GM20000 (cell line): ENCODE data around the gene DAZAP2.
"Not testable (repeated sequence)": the region's sequence is repeated elsewhere in the genome, so short reads cannot be mapped to it uniquely, and the experiment has no call there.

Experiments
- DNase-seq: peaks from one replicate; pipeline ENCODE4 v3.0.0; 2012; ENCODE audit warnings: low spot score
- CTCF ChIP-seq: IDR thresholded peaks from 2 replicates; pipeline ENCODE4 v1.5.1; 2012; ENCODE audit warnings: mild to moderate bottlenecking, control low read depth; ENCODE audit errors: extremely low read depth, missing control alignments

Gene DAZAP2

GRCh38 chr12:51217968-51218606, 20.5 kb upstream of the DAZAP2 start, which contains the start of gene POU6F1:
Gene POU6F1, minus strand, starts transcription at chr12:51218062. Its CDS starts 11,226 bp downstream, at chr12:51206836.
- DNase-seq, result peak; percentile 91
- no peak for TF ChIP-seq CTCF

GRCh38 chr12:51218607-51219161, 19.9 kb upstream of the DAZAP2 start:
- DNase-seq, result no peak

GRCh38 chr12:51219322-51219721, 19.3 kb upstream of the DAZAP2 start:
- no peak for DNase-seq
- no peak for TF ChIP-seq CTCF

More at GRCh38 chr12:51218607-51219161, 19.9 kb upstream of the DAZAP2 start:
- no peak for TF ChIP-seq CTCF

GRCh38 chr12:51219857-51220256, 18.8 kb upstream of the DAZAP2 start:
- DNase-seq, result not testable (repeated sequence)

GRCh38 chr12:51222461-51222860, 16.2 kb upstream of the DAZAP2 start:
- no peak for TF ChIP-seq CTCF
- no peak for DNase-seq

DNA sequence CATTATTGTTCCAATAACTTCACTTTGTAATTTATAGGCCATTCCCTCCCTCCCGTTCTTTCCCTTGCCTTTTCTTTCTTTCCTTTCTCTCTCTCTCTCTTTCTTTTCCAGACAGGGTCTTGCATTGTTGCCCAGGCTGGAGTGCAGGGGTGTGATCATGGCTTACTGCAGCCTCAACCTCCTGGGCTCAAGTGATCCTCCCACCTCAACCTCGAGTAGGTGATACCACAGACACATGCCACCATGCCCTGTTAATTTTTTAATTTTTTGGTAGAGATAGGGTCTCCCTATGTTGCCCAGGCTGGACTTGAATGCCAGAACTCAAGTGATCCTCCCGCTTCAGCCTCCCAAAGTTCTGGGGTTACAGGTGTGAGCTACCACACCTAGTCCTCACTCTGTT, 14.0 kb upstream of the DAZAP2 start:
- no peak for TF ChIP-seq CTCF
- no peak for DNase-seq

- DNase-seq, result no peak
- TF ChIP-seq CTCF, result no peak
These were observed 13.4 kb upstream of the DAZAP2 start for GRCh38 chr12:51225234-51225633.

DNA sequence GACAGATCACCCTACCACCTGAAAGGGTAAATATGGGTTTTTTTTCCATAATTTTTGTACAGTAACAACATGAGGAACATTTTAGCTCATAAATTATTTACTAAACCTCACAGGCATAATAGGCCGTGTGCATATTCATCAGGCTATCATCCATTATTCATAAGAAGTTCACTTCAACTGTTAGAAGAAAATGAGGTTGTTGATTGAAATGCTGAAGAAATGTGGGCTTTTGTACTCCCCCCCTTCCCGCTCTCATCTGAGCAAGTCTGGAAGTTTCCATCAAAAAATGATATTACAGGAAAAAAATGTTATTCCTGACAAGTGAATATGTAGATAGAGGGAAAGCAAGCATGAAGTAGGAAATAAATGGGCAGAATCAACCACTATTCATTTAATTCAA, 12.9 kb upstream of the DAZAP2 start:
- no peak for TF ChIP-seq CTCF

GRCh38 chr12:51227112-51227511, 11.5 kb upstream of the DAZAP2 start:
- not testable (repeated sequence) for DNase-seq

More for the DNA sequence above, 12.9 kb upstream of the DAZAP2 start:
- no peak for DNase-seq
